T-cell (primary cell): Measurements from ENCODE around the gene RGS19. TPM values are rescaled to one million over a fixed set of nuclear protein-coding genes. Genes with fewer than 3 reads are reported as not detected.

Experiments
- ATAC-seq, 4 experiments: fragments of 200-7000 bp in 3 of 4; fragments of 150-1000 bp in 1 of 4; cut with Tn5 transposase; replicated peaks in 1 of 4; 1 replicate in 3 of 4; 2 replicates in 1 of 4; pipeline ENCODE4 v1.10.0; 2021; ENCODE audit warnings: moderate library complexity in 3 of 4, mild to moderate bottlenecking in 2 of 4, moderate number of reproducible peaks in 1 of 4
- CTCF ChIA-PET, 2 donors: fragments of 300-600 bp; sonication (Branson Sonifier 250); formaldehyde crosslinking; loops; one replicate each; lab custom pipeline; 2022; ENCODE audit warnings: antibody characterized with exemption in 2 of 2; lab: Charles Lee
- POLR2A ChIA-PET, 2 donors: fragments of 300-600 bp; sonication (Branson Sonifier 250); formaldehyde crosslinking; loops; one replicate each; lab custom pipeline; 2022; ENCODE audit warnings: antibody characterized with exemption in 2 of 2; lab: Charles Lee
- DNase-seq, 35 experiments: peaks; one replicate each; pipeline versions ENCODE4 v3.0.0 to v3.0.0-alpha.2; 2013 to 2023
- H3K27ac ChIP-seq: one replicate; pipeline ENCODE4 v1.5.1; 2013; ENCODE audit warnings: low read length
- H3K27me3 ChIP-seq, 2 experiments: replicated peaks in 1 of 2; 1 replicate in 1 of 2; 2 replicates in 1 of 2; pipeline versions ENCODE4 v1.6.1 to v1.7.0; 2013; ENCODE audit warnings: low read length in 1 of 2, mixed read lengths in 1 of 2; ENCODE audit not compliant: control insufficient read depth in 2 of 2, insufficient read depth in 2 of 2; ENCODE audit errors: extremely low read depth in 1 of 2
- H3K36me3 ChIP-seq, 2 donors: 1 replicate in 1 of 2; 2 replicates in 1 of 2; pipeline versions ENCODE4 v1.6.1 to v1.7.0; 2013; ENCODE audit warnings: low read length in 1 of 2; ENCODE audit not compliant: control insufficient read depth in 2 of 2, insufficient read depth in 1 of 2; ENCODE audit errors: extremely low read depth in 1 of 2
- H3K4me1 ChIP-seq, 2 experiments: 1 replicate in 1 of 2; 2 replicates in 1 of 2; pipeline versions ENCODE4 v1.6.1 to v1.7.0; 2013; ENCODE audit warnings: low read length in 2 of 2, mixed read lengths in 1 of 2; ENCODE audit not compliant: insufficient read depth in 2 of 2, control insufficient read depth in 1 of 2; ENCODE audit errors: extremely low read depth in 1 of 2
- H3K4me3 ChIP-seq, 2 donors: 1 replicate in 1 of 2; 2 replicates in 1 of 2; pipeline versions ENCODE4 v1.5.1 to v1.7.0; 2013; ENCODE audit warnings: mild to moderate bottlenecking in 2 of 2, low read length in 1 of 2, moderate library complexity in 1 of 2; ENCODE audit not compliant: control insufficient read depth in 1 of 2; ENCODE audit errors: extremely low read depth in 1 of 2
- H3K9me3 ChIP-seq: 2 replicates; pipeline ENCODE4 v1.7.0; 2013
- H3K27ac Mint-ChIP-seq, 2 donors: one replicate each; pipeline ENCODE4 v1.8.0; 2020 to 2021; ENCODE audit warnings: mild to moderate bottlenecking in 2 of 2, mixed read lengths in 2 of 2
- H3K27me3 Mint-ChIP-seq, 2 donors: one replicate each; pipeline ENCODE4 v1.8.0; 2021 to 2022; ENCODE audit warnings: mixed read lengths in 2 of 2
- H3K36me3 Mint-ChIP-seq: one replicate; pipeline ENCODE4 v1.8.0; 2021; ENCODE audit warnings: mixed read lengths
- H3K4me1 Mint-ChIP-seq, 3 donors: one replicate each; pipeline ENCODE4 v1.8.0; 2020 to 2022; ENCODE audit warnings: mixed read lengths in 3 of 3, mild to moderate bottlenecking in 1 of 3
- H3K4me3 Mint-ChIP-seq, 3 donors: one replicate each; pipeline ENCODE4 v1.8.0; 2020 to 2022; ENCODE audit warnings: mild to moderate bottlenecking in 3 of 3, mixed read lengths in 3 of 3, moderate library complexity in 3 of 3
- H3K9me3 Mint-ChIP-seq, 3 donors: one replicate each; pipeline ENCODE4 v1.8.0; 2020 to 2022; ENCODE audit warnings: mixed read lengths in 3 of 3
- WGBS: methylation state at CpG from one replicate; pipeline ENCODE4 v1.1.5; 2013; ENCODE audit warnings: missing lambda C conversion rate; ENCODE audit not compliant: insufficient coverage; 5-methylcytosine and 5-hydroxymethylcytosine counted together
- total RNA-seq, 35 experiments: library from RNA in 6 of 35; stranded (reverse) in 6 of 35; fragments of 120-200 nt in 1 of 35; gene quantifications; one replicate each; pipeline versions ENCODE4 v1.2.1 to v1.2.4 and lab custom pipeline; 2013 to 2026

The RGS19 gene
- total RNA-seq, 5 donors from 2014 or later (not counting 1 experiment from before 2014, with no cell fraction given) = 39.2 to 61.7 (median 57.3) TPM

DNA sequence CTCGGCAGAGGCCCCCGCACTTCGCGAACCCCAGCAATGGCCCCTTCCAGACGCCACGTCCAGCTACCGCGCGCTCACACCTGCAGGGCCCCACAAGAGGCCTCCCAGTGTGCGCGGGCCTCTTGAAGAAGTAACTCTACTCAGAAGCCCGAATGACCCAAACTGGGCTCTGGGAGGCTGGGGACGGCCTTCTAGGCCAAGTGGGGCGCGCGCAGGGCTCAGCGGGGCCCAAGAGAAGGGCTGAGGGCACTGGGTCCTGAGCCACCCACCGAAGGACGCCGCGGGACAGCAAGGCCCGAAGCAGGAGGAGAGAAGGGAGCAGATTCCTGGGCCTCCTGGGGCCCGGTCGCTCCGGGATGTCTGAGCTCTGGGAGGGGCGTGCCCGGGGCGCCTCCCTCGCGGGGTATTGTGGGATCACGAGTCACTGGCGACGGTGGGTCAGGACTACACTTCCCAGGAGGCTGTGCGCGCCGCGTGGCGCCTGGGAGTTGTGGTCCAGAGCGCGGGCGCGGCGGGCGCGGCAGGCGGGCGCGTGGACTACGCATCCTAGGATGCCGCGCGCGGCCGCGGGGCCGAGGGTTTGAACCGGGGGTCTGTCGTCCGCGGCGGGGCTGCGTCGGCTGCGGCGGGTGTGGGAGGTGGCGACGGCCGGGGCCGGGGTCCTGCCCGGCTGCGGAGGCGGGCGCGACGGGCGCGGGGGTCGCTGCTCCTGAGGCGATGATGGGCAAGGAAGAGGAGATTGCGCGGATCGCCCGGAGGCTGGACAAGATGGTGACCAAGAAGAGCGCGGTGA lies 16.5 kb downstream of the RGS19 start, which contains the start of gene TCEA2:
Gene TCEA2 (plus strand): TSS at position 603 of the 793 bp plus-strand sequence. CDS start 115 bp downstream, at position 718.
- peak; percentile 82 to 96 (median 90) for DNase-seq
- WGBS = 12% methylated on average over 85 of the region's 85 CpGs
- H3K27me3 Mint-ChIP-seq = no peaks in the 10 kb centered on the region
- no peaks in the 10 kb centered on the region for H3K9me3 Mint-ChIP-seq
- H3K4me1 Mint-ChIP-seq = peaks cover 43 to 47% (median 46%) of the 10 kb centered on the region in 3 donors
- Histone ChIP-seq H3K4me3 (peak within 1 kb of the TSS; percentile 52 to 54), H3K4me1 (peaks cover 11 to 59% of the 10 kb centered on the region in 2 experiments), H3K27ac (peak within 1 kb of the TSS; percentile 44), H3K36me3 (no peaks in the 10 kb centered on the region), H3K27me3 (peaks cover 0 to 3% of the 10 kb centered on the region in 2 experiments), H3K9me3 (no peaks in the 10 kb centered on the region)
- H3K4me3 Mint-ChIP-seq = peak within 1 kb of the TSS; percentile 82 to 88 (median 84)
- H3K27ac Mint-ChIP-seq = peak within 1 kb of the TSS; percentile 72 to 77
- ChIA-PET POLR2A (no interaction called here), CTCF (interaction anchor here in 1 of 2 donors (0.6 to 0.9 kb wide), 2 partner anchors 82 to 157 kb away, joined by 3 to 5 read pairs; partner anchors contain the start of gene PRPF6)
- peak; percentile 92 to 96 (median 94) for ATAC-seq
- H3K36me3 Mint-ChIP-seq = no peaks in the 10 kb centered on the region

DNA sequence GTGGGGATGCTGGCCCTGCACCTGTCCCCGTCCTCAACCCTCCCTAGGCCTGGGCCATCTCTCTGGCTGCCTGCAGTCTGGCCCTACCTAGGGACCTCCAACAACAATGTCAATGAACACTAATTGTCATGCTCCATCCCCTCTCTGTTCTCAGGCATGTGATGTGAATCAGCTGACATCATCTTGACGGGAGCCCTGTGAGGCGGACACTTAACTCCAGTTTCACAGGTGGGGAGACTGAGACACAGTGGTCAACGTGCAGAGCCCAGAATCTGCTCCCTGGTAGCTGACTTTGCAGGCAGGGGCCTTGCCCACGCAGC lies 17.1 kb downstream of the RGS19 start:
- peak overlapping the region; percentile 44 for H3K27ac ChIP-seq
- ChIA-PET CTCF (interaction anchor here in 1 of 2 donors (0.9 kb wide), 1 partner anchor 81 kb away, joined by 5 read pairs; the partner anchor contains the start of gene PRPF6), POLR2A (no interaction called here)
- no peaks in the 10 kb centered on the region for H3K36me3 ChIP-seq
- no peaks in the 10 kb centered on the region for H3K27me3 Mint-ChIP-seq
- WGBS = 78% methylated on average over 5 of the region's 5 CpGs
- peaks cover 45 to 47% (median 46%) of the 10 kb centered on the region in 3 donors for H3K4me1 Mint-ChIP-seq
- no peak overlapping the region for H3K27ac Mint-ChIP-seq
- H3K4me1 ChIP-seq = peaks cover 11 to 59% of the 10 kb centered on the region in 2 experiments
- H3K4me3 ChIP-seq = no peak overlapping the region
- H3K27me3 ChIP-seq = peaks cover 0 to 8% of the 10 kb centered on the region in 2 experiments
- ATAC-seq = no peak
- no peaks in the 10 kb centered on the region for H3K36me3 Mint-ChIP-seq
- H3K9me3 Mint-ChIP-seq = no peaks in the 10 kb centered on the region
- H3K4me3 Mint-ChIP-seq = peak overlapping the region in 2 of 3 donors; percentile 24 to 82
- DNase-seq = no peak
- H3K9me3 ChIP-seq = no peaks in the 10 kb centered on the region

DNA sequence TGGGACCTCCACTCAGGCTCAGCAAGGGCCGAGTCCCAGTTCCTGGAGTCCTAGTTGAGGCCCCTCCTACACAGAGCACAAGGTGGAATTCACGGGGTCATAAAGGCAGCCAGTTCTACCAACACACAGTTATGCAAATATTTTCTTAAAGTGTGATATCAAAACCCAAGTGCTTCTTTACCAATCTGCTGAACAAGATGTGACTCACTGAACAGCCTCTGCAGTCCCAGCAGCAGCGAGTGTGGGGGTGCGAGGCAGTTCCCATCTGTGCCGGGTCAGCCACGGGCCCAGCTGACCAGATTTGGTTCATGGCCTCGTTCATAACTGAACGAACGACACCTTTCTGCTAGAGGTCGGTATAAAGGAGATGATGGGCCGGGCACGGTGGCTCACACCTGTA lies 20.8 kb downstream of the RGS19 start:
- POLR2A ChIA-PET = no interaction called here
- peaks cover 0 to 37% of the 10 kb centered on the region in 2 experiments for H3K4me1 ChIP-seq
- Mint-ChIP-seq H3K36me3 (no peaks in the 10 kb centered on the region), H3K27ac (no peak overlapping the region), H3K27me3 (peaks cover 0 to 13% of the 10 kb centered on the region in 2 donors), H3K4me1 (peaks cover 12 to 22% (median 14%) of the 10 kb centered on the region in 3 donors), H3K4me3 (peak overlapping the region in 1 of 3 donors; percentile 71), H3K9me3 (no peaks in the 10 kb centered on the region)
- DNase-seq (no peak), ATAC-seq (no peak)
- CTCF ChIA-PET = interaction anchor here (0.7 to 1.2 kb wide), 3 partner anchors 19 to 416 kb away, joined by 3 to 7 read pairs (median 4); no protein-coding TSS in a partner anchor
- H3K36me3 ChIP-seq = no peaks in the 10 kb centered on the region
- no peak overlapping the region for H3K27ac ChIP-seq
- 57% methylated on average over 10 of the region's 12 CpGs for WGBS
- H3K27me3 ChIP-seq = peaks cover 0 to 44% of the 10 kb centered on the region in 2 experiments
- no peaks in the 10 kb centered on the region for H3K9me3 ChIP-seq
- H3K4me3 ChIP-seq = no peak overlapping the region

DNA sequence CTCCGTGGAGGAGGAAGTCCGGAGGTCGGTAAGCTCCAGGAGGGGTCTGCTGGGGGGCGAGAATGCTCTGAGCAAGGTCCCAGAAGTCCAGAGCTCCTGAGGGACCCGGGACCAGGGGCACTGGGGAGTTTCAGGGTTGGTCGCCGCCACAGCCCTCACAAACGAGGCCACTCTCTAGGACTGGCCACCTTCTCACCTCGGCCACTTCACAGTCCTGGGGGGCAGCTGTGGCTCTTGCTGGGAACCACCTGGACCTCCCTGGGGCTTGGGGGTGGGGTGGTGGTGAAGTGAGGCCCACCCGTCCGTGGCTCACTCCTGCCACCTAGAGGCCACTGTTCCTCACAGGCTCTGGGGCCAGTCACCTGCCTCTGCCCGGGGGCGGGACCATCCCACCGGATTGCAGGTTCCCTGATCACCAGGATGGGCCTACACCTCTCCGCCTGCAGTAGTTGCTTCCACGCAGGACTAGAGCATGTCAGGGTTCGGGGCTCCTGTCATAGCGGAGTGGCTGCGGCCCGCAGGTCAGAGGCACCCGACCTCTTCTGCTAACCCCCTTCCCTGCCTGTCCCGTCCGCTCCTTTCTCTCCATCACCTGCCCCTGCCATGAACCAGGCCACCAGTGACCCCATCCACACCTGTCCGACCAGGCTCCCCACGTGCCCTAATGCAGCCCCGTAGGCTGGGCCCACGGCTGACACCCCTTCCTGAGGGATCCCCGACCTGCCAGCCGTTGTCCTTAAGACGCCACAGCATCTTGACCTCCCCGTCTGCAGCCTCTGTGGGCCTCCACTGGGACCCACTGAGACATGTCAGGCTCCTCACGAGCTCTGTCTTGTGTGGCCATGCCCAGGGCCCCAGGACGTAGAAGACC lies 21.5 kb downstream of the RGS19 start:
- Mint-ChIP-seq H3K27me3 (peaks cover 6 to 19% of the 10 kb centered on the region in 2 donors), H3K27ac (no peak overlapping the region), H3K9me3 (no peaks in the 10 kb centered on the region), H3K4me3 (peak overlapping the region; percentile 55 to 71 (median 64)), H3K36me3 (no peaks in the 10 kb centered on the region), H3K4me1 (peaks cover 11 to 25% (median 13%) of the 10 kb centered on the region in 3 donors)
- H3K36me3 ChIP-seq = no peaks in the 10 kb centered on the region
- peaks cover 0 to 51% of the 10 kb centered on the region in 2 experiments for H3K27me3 ChIP-seq
- peak; percentile 34 to 86 (median 70) for DNase-seq
- WGBS = 38% methylated on average over 28 of the region's 33 CpGs
- ATAC-seq = peak; percentile 79 to 84 (median 82)
- H3K9me3 ChIP-seq = no peaks in the 10 kb centered on the region
- ChIA-PET POLR2A (no interaction called here), CTCF (interaction anchor here in 1 of 2 donors (0.6 to 1.2 kb wide), 2 partner anchors 18 to 352 kb away, joined by 3 read pairs; no protein-coding TSS in a partner anchor)
- peaks cover 0 to 34% of the 10 kb centered on the region in 2 experiments for H3K4me1 ChIP-seq
- H3K27ac ChIP-seq = no peak overlapping the region
- H3K4me3 ChIP-seq = peak overlapping the region; percentile 31 to 39

DNA sequence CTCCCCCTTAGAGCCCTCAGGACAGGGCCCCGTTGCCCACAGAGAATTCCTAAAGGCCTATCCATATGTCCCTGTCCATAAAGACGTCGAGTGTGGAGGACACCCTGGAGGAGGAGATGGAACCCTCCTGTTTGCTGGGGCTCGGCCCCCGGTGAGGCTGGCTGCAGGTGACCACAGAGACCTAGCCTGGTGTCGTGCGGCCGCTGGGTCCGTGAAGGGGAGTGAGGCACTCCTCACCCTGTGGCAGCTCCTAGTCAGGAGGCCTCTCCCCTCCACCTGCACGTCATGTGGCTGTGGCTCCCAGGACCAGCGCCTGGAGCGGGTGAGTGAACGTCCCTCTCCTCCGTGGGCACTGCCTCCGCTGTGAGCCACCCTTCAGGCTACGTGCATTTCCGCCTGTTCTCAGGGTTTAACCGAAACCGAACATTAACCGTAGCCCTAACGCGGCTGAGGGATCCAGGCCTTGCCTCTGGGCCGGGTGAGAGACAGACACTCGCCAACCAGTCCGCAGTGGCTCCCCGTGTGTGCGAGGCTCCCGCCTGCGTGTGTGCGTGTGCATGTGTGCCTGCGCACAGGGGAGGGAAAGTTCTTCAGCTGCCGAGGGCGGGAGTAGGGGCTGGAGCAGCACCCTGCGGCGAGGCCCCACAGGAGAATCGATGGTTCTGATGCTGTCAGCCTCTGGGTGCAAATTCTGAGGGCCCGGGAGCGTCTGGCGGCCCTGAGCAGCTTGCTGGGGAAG lies 22.3 kb downstream of the RGS19 start:
- Mint-ChIP-seq H3K27me3 (peaks cover 6 to 23% of the 10 kb centered on the region in 2 donors), H3K27ac (peak overlapping the region in 1 of 2 donors; percentile 27), H3K4me1 (peaks cover 11 to 25% (median 13%) of the 10 kb centered on the region in 3 donors), H3K4me3 (peak overlapping the region; percentile 55 to 71 (median 64)), H3K36me3 (no peaks in the 10 kb centered on the region), H3K9me3 (no peaks in the 10 kb centered on the region)
- Histone ChIP-seq H3K9me3 (no peaks in the 10 kb centered on the region), H3K4me3 (peak overlapping the region; percentile 31 to 39), H3K36me3 (no peaks in the 10 kb centered on the region), H3K27ac (no peak overlapping the region), H3K4me1 (peaks cover 0 to 26% of the 10 kb centered on the region in 2 experiments), H3K27me3 (peaks cover 0 to 59% of the 10 kb centered on the region in 2 experiments)
- CTCF ChIA-PET = interaction anchor here (0.6 kb wide), 2 partner anchors 351 to 519 kb away, joined by 3 read pairs; no protein-coding TSS in a partner anchor
- ATAC-seq (peak; percentile 27 to 58 (median 42)), DNase-seq (peak in 1 of 35 experiments; percentile 36)
- POLR2A ChIA-PET = no interaction called here
- 66% methylated on average over 38 of the region's 39 CpGs for WGBS
